GM19463 (cell line): ENCODE data around the gene NTN1.
"Not testable (repeated sequence)": the region's sequence is repeated elsewhere in the genome, so short reads cannot be mapped to it uniquely, and the experiment has no call there.

ENCODE experiments used
- ATAC-seq: cut with Tn5 transposase; IDR thresholded peaks from one replicate; pipeline ENCODE4 v1.9.1; 2021; ENCODE audit warnings: mild to moderate bottlenecking, moderate library complexity; ENCODE audit not compliant: unreplicated experiment

Gene NTN1

GRCh38 chr17:9241371-9241712 is 220.0 kb downstream of the NTN1 start:
- no peak for ATAC-seq

- ATAC-seq, result no peak
Observed at GRCh38 chr17:9241774-9242496, 220.6 kb downstream of the NTN1 start.

GRCh38 chr17:9242497-9242881 is 221.2 kb downstream of the NTN1 start:
- no peak for ATAC-seq

GRCh38 chr17:9242983-9243382 is 221.7 kb downstream of the NTN1 start:
- ATAC-seq, result no peak

GRCh38 chr17:9244066-9245052 is 223.0 kb downstream of the NTN1 start:
- no peak for ATAC-seq

- no peak for ATAC-seq
Observed at GRCh38 chr17:9247401-9247938, 226.2 kb downstream of the NTN1 start.

GRCh38 chr17:9249245-9249953 is 228.1 kb downstream of the NTN1 start:
- no peak for ATAC-seq

GRCh38 chr17:9251273-9251672 is 230.0 kb downstream of the NTN1 start:
- no peak for ATAC-seq

GRCh38 chr17:9253308-9253707 is 232.0 kb downstream of the NTN1 start:
- ATAC-seq, result no peak

- no peak for ATAC-seq
Observed at GRCh38 chr17:9254841-9255240, 233.5 kb downstream of the NTN1 start.

- no peak for ATAC-seq
Observed at GRCh38 chr17:9255833-9256232, 234.5 kb downstream of the NTN1 start.

- ATAC-seq, result no peak
Observed at GRCh38 chr17:9256361-9256750, 235.0 kb downstream of the NTN1 start.

- ATAC-seq, result no peak
Observed at GRCh38 chr17:9256751-9257629, 235.7 kb downstream of the NTN1 start.

- ATAC-seq, result not testable (repeated sequence)
Observed at GRCh38 chr17:9257630-9257965, 236.3 kb downstream of the NTN1 start.

GRCh38 chr17:9258115-9259015 is 237.1 kb downstream of the NTN1 start:
- ATAC-seq, result no peak

GRCh38 chr17:9259419-9259818 is 238.1 kb downstream of the NTN1 start:
- no peak for ATAC-seq

GRCh38 chr17:9261081-9262012 is 240.0 kb downstream of the NTN1 start:
- ATAC-seq, result no peak

GRCh38 chr17:9266031-9266680 is 244.8 kb downstream of the NTN1 start:
- no peak for ATAC-seq
